HepG2 (cell line): ENCODE data around the gene EGFLAM. TPM values are rescaled to one million over a fixed set of nuclear protein-coding genes. Genes with fewer than 3 reads are reported as not detected.

ENCODE experiments used
- ATAC-seq: fragments of 200-7000 bp; cut with Tn5 transposase; 3 replicates; pipeline ENCODE4 v1.9.1; 2020; ENCODE audit warnings: mild to moderate bottlenecking, moderate library complexity
- BruUV-seq: library from RNA; stranded (reverse); fragments of 400-500 nt; replicated peaks from 2 replicates; lab custom pipeline; 2021; lab: Mats Ljungman, UMichigan
- CTCF ChIA-PET: fragments of 300-600 bp; formaldehyde crosslinking; extraction: SDS; loops from one replicate; lab custom pipeline; 2021; ENCODE audit warnings: low total read pairs, inconsistent platforms, low intra/inter-chr PET ratio; lab: Yijun Ruan, JAX
- POLR2A ChIA-PET: fragments of 350-600 bp; sonication (Branson Sonifier 250); formaldehyde crosslinking; loops from one replicate; lab custom pipeline; 2020; ENCODE audit warnings: antibody characterized with exemption, inconsistent platforms; lab: Yijun Ruan, JAX
- DNase-seq: peaks from one replicate; pipeline ENCODE4 v3.0.0-alpha.2; 2015; ENCODE audit warnings: low spot score
- FAIRE-seq: peaks from 3 replicates; lab custom pipeline; 2011; peaks lifted over from hg19 to GRCh38; lab: Jason Lieb, UNC
- H2AFZ ChIP-seq: one replicate; pipeline ENCODE4 v1.6.1; 2011; ENCODE audit warnings: low read length, inconsistent platforms
- H3K27ac ChIP-seq: fragments of 300-600 bp; 3 replicates; pipeline ENCODE4 v1.8.0; 2011; ENCODE audit warnings: mixed run types, mild to moderate bottlenecking, mixed read lengths, low read length, inconsistent platforms; ENCODE audit not compliant: insufficient read depth; ENCODE audit errors: extremely low read length
- H3K27me3 ChIP-seq, 2 experiments: fragments of 200-600 bp in 1 of 2; 2 replicates in 1 of 2; 3 replicates in 1 of 2; pipeline versions ENCODE4 v1.6.0 to v1.8.0; 2011; ENCODE audit warnings: low read length in 2 of 2, mild to moderate bottlenecking in 2 of 2, moderate library complexity in 2 of 2, inconsistent platforms in 1 of 2; ENCODE audit not compliant: insufficient read depth in 2 of 2, control insufficient read depth in 1 of 2
- H3K36me3 ChIP-seq, 2 experiments: fragments of 200-600 bp in 1 of 2; replicated peaks in 1 of 2; 2 replicates in 1 of 2; 3 replicates in 1 of 2; pipeline versions ENCODE4 v1.5.1 to v1.8.0; 2011; ENCODE audit warnings: low read length in 2 of 2, inconsistent platforms in 1 of 2; ENCODE audit not compliant: insufficient read depth in 2 of 2, control insufficient read depth in 1 of 2
- H3K4me1 ChIP-seq: 2 replicates; pipeline ENCODE4 v1.5.1; 2012; ENCODE audit warnings: low read length, inconsistent platforms; ENCODE audit not compliant: insufficient read depth
- H3K4me2 ChIP-seq: 2 replicates; pipeline ENCODE4 v1.6.0; 2011; ENCODE audit warnings: low read depth, low read length, inconsistent platforms
- H3K4me3 ChIP-seq, 3 experiments: fragments of 200-600 bp in 1 of 3; sonication (generic), shearing (Covaris generic) in 1 of 3; replicated peaks in 1 of 3; 2 replicates each; pipeline ENCODE4 v1.5.1; 2011 to 2016; ENCODE audit warnings: low read length in 3 of 3, inconsistent platforms in 2 of 3, low read depth in 2 of 3, mild to moderate bottlenecking in 2 of 3, control low read depth in 1 of 3, mixed read lengths in 1 of 3; ENCODE audit not compliant: insufficient read depth in 1 of 3
- H3K79me2 ChIP-seq: one replicate; pipeline ENCODE4 v1.6.1; 2011; ENCODE audit warnings: low read length, inconsistent platforms; ENCODE audit not compliant: insufficient read depth
- H3K9ac ChIP-seq: 2 replicates; pipeline ENCODE4 v1.6.0; 2011; ENCODE audit warnings: mild to moderate bottlenecking, low read depth, low read length, inconsistent platforms; ENCODE audit not compliant: insufficient read depth
- H3K9me3 ChIP-seq: 2 replicates; pipeline ENCODE4 v1.5.1; 2012; ENCODE audit warnings: mild to moderate bottlenecking, low read length
- H4K20me1 ChIP-seq: 2 replicates; pipeline ENCODE4 v1.6.0; 2011; ENCODE audit warnings: inconsistent platforms, mild to moderate bottlenecking, low read length, moderate library complexity; ENCODE audit not compliant: insufficient read depth
- MAFK ChIP-seq, 2 experiments: IDR thresholded peaks in 1 of 2; conservative IDR thresholded peaks in 1 of 2; 2 replicates each; pipeline ENCODE4 v1.6.1; 2011; ENCODE audit warnings: improper control_type of control experiment in 2 of 2, low read length in 2 of 2
- PHF8 ChIP-seq: sonication (generic); formaldehyde crosslinking; IDR thresholded peaks from 2 replicates; pipeline ENCODE4 v1.5.0; 2020; ENCODE audit warnings: missing genetic modification reagents
- TBX2 ChIP-seq: sonication (generic); formaldehyde crosslinking; IDR thresholded peaks from 2 replicates; pipeline ENCODE4 v1.5.0; 2020; ENCODE audit warnings: missing genetic modification reagents, mild to moderate bottlenecking, borderline replicate concordance
- THAP9 ChIP-seq: sonication (generic); formaldehyde crosslinking; IDR thresholded peaks from 2 replicates; pipeline ENCODE4; 2020; ENCODE audit warnings: missing genetic modification reagents, mild to moderate bottlenecking, borderline replicate concordance
- ZNF3 ChIP-seq: IDR thresholded peaks from 2 replicates; pipeline ENCODE4 v1.7.0; 2017; ENCODE audit warnings: inconsistent platforms
- ZNF512 ChIP-seq: sonication (generic); formaldehyde crosslinking; IDR thresholded peaks from 2 replicates; pipeline ENCODE4 v1.4.0; 2020; ENCODE audit warnings: mild to moderate bottlenecking, missing genetic modification reagents
- ZNF543 ChIP-seq: sonication (generic); formaldehyde crosslinking; IDR thresholded peaks from 2 replicates; pipeline ENCODE4 v1.4.0; 2020; ENCODE audit warnings: mild to moderate bottlenecking, missing genetic modification reagents
- ZNF580 ChIP-seq: IDR thresholded peaks from 2 replicates; pipeline ENCODE4 v1.6.1; 2016; ENCODE audit warnings: low read depth, borderline replicate concordance
- WGBS: methylation state at CpG from one replicate; pipeline ENCODE4 v1.1.6; 2017; ENCODE audit warnings: low lambda C conversion rate; 5-methylcytosine and 5-hydroxymethylcytosine counted together
- in situ Hi-C: cut with HindIII; loops from 2 replicates; pipeline ENCODE4 v1.10.0; 2017; ENCODE audit warnings: low pct_unique_long_range_greater_than_20kb; ENCODE audit not compliant: extremely low pct_ligation_motif_present
- intact Hi-C: fragments of 100-400 bp; cut with micrococcal nuclease; formaldehyde crosslinking; loops from one replicate; pipeline ENCODE4 v1.10.0; 2022; ENCODE audit not compliant: unreplicated experiment
- polyA plus RNA-seq, 8 experiments: library from polyadenylated mRNA; depleted of rRNA in 3 of 8; stranded (reverse) in 7 of 8; unstranded in 1 of 8; fragments of >200 nt; fragmentation: Illumina TruSeq in 4 of 8; extraction: Trizol in 4 of 8; gene quantifications; 2 replicates each; pipeline versions ENCODE4 v1.2.1 to v1.2.3, GENCODE V29; 2011 to 2016; ENCODE audit warnings: low read depth in 4 of 8, missing spikeins in 1 of 8, mixed read lengths in 1 of 8; ENCODE audit not compliant: insufficient read depth in 1 of 8
- total RNA-seq, 5 experiments: library from RNA; depleted of rRNA; stranded (reverse); fragments of >200 nt; fragmentation: Illumina TruSeq; extraction: Trizol; gene quantifications; 2 replicates each; pipeline ENCODE4 v1.2.3, GENCODE V29; 2016; ENCODE audit warnings: low read depth in 1 of 5

The EGFLAM gene
- total and polyA plus RNA-seq, 2 of the 13 experiments (the other 11 are each of a cell fraction or from before 2014, with no cell fraction given): not detected

- TF ChIP-seq ZNF580: no peak
- TF ChIP-seq ZNF512 (CRISPR knock-in tag): no peak
- no peak for TF ChIP-seq THAP9 (CRISPR knock-in tag)
- TF ChIP-seq TBX2: no peak
- no peak for TF ChIP-seq ZNF3
- TF ChIP-seq ZNF543: no peak
- no peak for TF ChIP-seq MAFK (conservative IDR thresholded peaks at IDR 0.05 in 1 of 2, IDR thresholded peaks at IDR 0.05 in 1 of 2; ENCODE audit: low read length in 2 of 2)
- no peak for TF ChIP-seq PHF8 (CRISPR knock-in tag)
- TF ChIP-seq, all 625 proteins: peak for 0
- no TSS peak for BruUV-seq
- 0% methylated on average over 1 of the region's 1 CpG for WGBS
- Histone ChIP-seq H3K79me2 (no peaks in the 10 kb centered on the region), H3K36me3 (no peaks in the 10 kb centered on the region), H3K4me3 (no peak overlapping the region), H4K20me1 (no peaks in the 10 kb centered on the region), H3K9ac (no peak overlapping the region), H3K27me3 (peaks cover 0 to 7% of the 10 kb centered on the region in 2 experiments; a peak in 2 of 5 replicates), H2AFZ (no peak overlapping the region), H3K4me2 (no peak overlapping the region), H3K4me1 (no peaks in the 10 kb centered on the region), H3K9me3 (no peaks in the 10 kb centered on the region), H3K27ac (no peak overlapping the region)
- POLR2A ChIA-PET: no interaction called here
- DNase-seq (no peak), ATAC-seq (no peak), FAIRE-seq (no peak)
- in situ Hi-C loops (no loop called here), intact Hi-C loops (no loop called here)
- CTCF ChIA-PET: no interaction called here
These were observed 164.3 kb downstream of the EGFLAM start for GRCh38 chr5:38422622-38423021.
